ENCODE results near the gene KLF11.

KLF11 gene

GRCh38 chr2:10062931-10063365 is 19.6 kb downstream of the KLF11 start:
- DNase-seq: no peak
- Histone ChIP-seq H3K9me3 (ENCODE audit: severe bottlenecking) (peaks cover 9% of the 10 kb centered on the region), H3K27me3 (ENCODE audit: insufficient read depth, low read depth, severe bottlenecking) (no peaks in the 10 kb centered on the region), H3K4me3 (ENCODE audit: low read depth, low read length) (no peak overlapping the region), H3K36me3 (no peaks in the 10 kb centered on the region), H3K27ac (no peak overlapping the region)
- TF ChIP-seq, protein P1, sequence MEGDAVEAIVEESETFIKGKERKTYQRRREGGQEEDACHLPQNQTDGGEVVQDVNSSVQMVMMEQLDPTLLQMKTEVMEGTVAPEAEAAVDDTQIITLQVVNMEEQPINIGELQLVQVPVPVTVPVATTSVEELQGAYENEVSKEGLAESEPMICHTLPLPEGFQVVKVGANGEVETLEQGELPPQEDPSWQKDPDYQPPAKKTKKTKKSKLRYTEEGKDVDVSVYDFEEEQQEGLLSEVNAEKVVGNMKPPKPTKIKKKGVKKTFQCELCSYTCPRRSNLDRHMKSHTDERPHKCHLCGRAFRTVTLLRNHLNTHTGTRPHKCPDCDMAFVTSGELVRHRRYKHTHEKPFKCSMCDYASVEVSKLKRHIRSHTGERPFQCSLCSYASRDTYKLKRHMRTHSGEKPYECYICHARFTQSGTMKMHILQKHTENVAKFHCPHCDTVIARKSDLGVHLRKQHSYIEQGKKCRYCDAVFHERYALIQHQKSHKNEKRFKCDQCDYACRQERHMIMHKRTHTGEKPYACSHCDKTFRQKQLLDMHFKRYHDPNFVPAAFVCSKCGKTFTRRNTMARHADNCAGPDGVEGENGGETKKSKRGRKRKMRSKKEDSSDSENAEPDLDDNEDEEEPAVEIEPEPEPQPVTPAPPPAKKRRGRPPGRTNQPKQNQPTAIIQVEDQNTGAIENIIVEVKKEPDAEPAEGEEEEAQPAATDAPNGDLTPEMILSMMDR (IDR thresholded peaks at IDR 0.05; ENCODE audit: low read depth, low read length): no peak

GRCh38 chr2:10063566-10063965 is 20.2 kb downstream of the KLF11 start:
- Histone ChIP-seq H3K27ac (no peak overlapping the region), H3K4me3 (ENCODE audit: low read depth, low read length) (no peak overlapping the region), H3K9me3 (ENCODE audit: severe bottlenecking) (peaks cover 12% of the 10 kb centered on the region), H3K36me3 (no peaks in the 10 kb centered on the region), H3K27me3 (ENCODE audit: insufficient read depth, low read depth, severe bottlenecking) (no peaks in the 10 kb centered on the region)
- TF ChIP-seq, protein P1 (IDR thresholded peaks at IDR 0.05; ENCODE audit: low read depth, low read length): no peak
- no peak for DNase-seq

- H3K36me3 ChIP-seq: no peaks in the 10 kb centered on the region
- no peak for DNase-seq
- no peak overlapping the region for H3K4me3 ChIP-seq (ENCODE audit: low read depth, low read length)
Measured at GRCh38 chr2:10064932-10065772, 21.8 kb downstream of the KLF11 start.

GRCh38 chr2:10065773-10066055 is 22.4 kb downstream of the KLF11 start:
- no peak for DNase-seq
- Histone ChIP-seq H3K27me3 (ENCODE audit: insufficient read depth, low read depth, severe bottlenecking) (no peaks in the 10 kb centered on the region), H3K36me3 (no peaks in the 10 kb centered on the region), H3K9me3 (ENCODE audit: severe bottlenecking) (peaks cover 12% of the 10 kb centered on the region), H3K4me3 (ENCODE audit: low read depth, low read length) (no peak overlapping the region), H3K27ac (no peak overlapping the region)
- TF ChIP-seq, protein P1 (IDR thresholded peaks at IDR 0.05; ENCODE audit: low read depth, low read length): no peak

More at GRCh38 chr2:10064932-10065772, 21.8 kb downstream of the KLF11 start:
- H3K27ac ChIP-seq: no peak overlapping the region
- no peaks in the 10 kb centered on the region for H3K27me3 ChIP-seq (ENCODE audit: insufficient read depth, low read depth, severe bottlenecking)
- TF ChIP-seq, protein P1 (IDR thresholded peaks at IDR 0.05; ENCODE audit: low read depth, low read length): no peak
- H3K9me3 ChIP-seq (ENCODE audit: severe bottlenecking): peaks cover 12% of the 10 kb centered on the region

- Histone ChIP-seq H3K27me3 (ENCODE audit: insufficient read depth, low read depth, severe bottlenecking) (no peaks in the 10 kb centered on the region), H3K9me3 (ENCODE audit: severe bottlenecking) (peaks cover 12% of the 10 kb centered on the region), H3K27ac (no peak overlapping the region), H3K36me3 (no peaks in the 10 kb centered on the region), H3K4me3 (ENCODE audit: low read depth, low read length) (no peak overlapping the region)
- TF ChIP-seq, protein P1 (IDR thresholded peaks at IDR 0.05; ENCODE audit: low read depth, low read length): no peak
- DNase-seq: no peak
Measured at GRCh38 chr2:10067330-10067729, 24.0 kb downstream of the KLF11 start.

- Histone ChIP-seq H3K36me3 (no peaks in the 10 kb centered on the region), H3K4me3 (ENCODE audit: low read depth, low read length) (no peak overlapping the region), H3K27me3 (ENCODE audit: insufficient read depth, low read depth, severe bottlenecking) (no peaks in the 10 kb centered on the region), H3K27ac (no peak overlapping the region), H3K9me3 (ENCODE audit: severe bottlenecking) (peaks cover 12% of the 10 kb centered on the region)
- TF ChIP-seq, protein P1 (IDR thresholded peaks at IDR 0.05; ENCODE audit: low read depth, low read length): no peak
- DNase-seq: no peak
Measured at GRCh38 chr2:10067881-10068280, 24.5 kb downstream of the KLF11 start.

All from WERI-Rb-1 (cell line).